Keratinocyte (primary cell): ENCODE data around the gene XIAP. TPM values are rescaled to one million over a fixed set of nuclear protein-coding genes. Genes with fewer than 3 reads are reported as not detected.
A peak's percentile ranks its signal among the peaks of the same experiment; 100 is the strongest.
"Not testable (repeated sequence)": the region's sequence is repeated elsewhere in the genome, so short reads cannot be mapped to it uniquely, and the experiment has no call there.

Experiments used
- DNase-seq: peaks from one replicate; pipeline ENCODE4 v3.0.0-alpha.2; 2011; ENCODE audit warnings: low read depth, missing footprints, low spot score
- FAIRE-seq: peaks from 2 replicates; lab custom pipeline; 2011; peaks lifted over from hg19 to GRCh38; lab: Jason Lieb, UNC
- H2AFZ ChIP-seq: 2 replicates; pipeline ENCODE4 v1.6.0; 2012; ENCODE audit warnings: low read length, control low read depth, inconsistent platforms; ENCODE audit not compliant: control insufficient read depth
- H3K27ac ChIP-seq: 2 replicates; pipeline ENCODE4 v1.5.1; 2011; ENCODE audit warnings: low read length; ENCODE audit not compliant: control insufficient read depth, insufficient read depth
- H3K27me3 ChIP-seq: 3 replicates; pipeline ENCODE4 v1.6.0; 2011; ENCODE audit warnings: low read length; ENCODE audit not compliant: control insufficient read depth, insufficient read depth; ENCODE audit errors: extremely low read depth
- H3K36me3 ChIP-seq, 2 experiments: 2 replicates in 1 of 2; 3 replicates in 1 of 2; pipeline ENCODE4 v1.5.1; 2011; ENCODE audit warnings: low read length in 2 of 2, mild to moderate bottlenecking in 1 of 2; ENCODE audit not compliant: control insufficient read depth in 2 of 2, insufficient read depth in 2 of 2; ENCODE audit errors: extremely low read depth in 1 of 2
- H3K4me1 ChIP-seq: 3 replicates; pipeline ENCODE4 v1.5.1; 2011; ENCODE audit warnings: low read length; ENCODE audit not compliant: control insufficient read depth, insufficient read depth; ENCODE audit errors: extremely low read depth
- H3K4me2 ChIP-seq: 3 replicates; pipeline ENCODE4 v1.6.0; 2011; ENCODE audit warnings: low read depth, low read length; ENCODE audit not compliant: control insufficient read depth, insufficient read depth; ENCODE audit errors: extremely low read depth
- H3K4me3 ChIP-seq, 3 experiments: fragments of 200-600 bp in 1 of 3; sonication (generic) in 1 of 3; 2 replicates in 2 of 3; 3 replicates in 1 of 3; pipeline ENCODE4 v1.5.1; 2011 to 2016; ENCODE audit warnings: low read length in 3 of 3, mild to moderate bottlenecking in 3 of 3, control low read depth in 2 of 3, inconsistent platforms in 1 of 3, low read depth in 1 of 3, mixed read lengths in 1 of 3, mixed run types in 1 of 3, moderate library complexity in 1 of 3; ENCODE audit not compliant: control insufficient read depth in 2 of 3, insufficient read depth in 2 of 3; ENCODE audit errors: extremely low read depth in 1 of 3
- H3K79me2 ChIP-seq: 2 replicates; pipeline ENCODE4 v1.6.0; 2012; ENCODE audit warnings: low read length; ENCODE audit not compliant: control insufficient read depth, insufficient read depth
- H3K9ac ChIP-seq: 3 replicates; pipeline ENCODE4 v1.6.0; 2011; ENCODE audit warnings: low read length; ENCODE audit not compliant: control insufficient read depth, insufficient read depth; ENCODE audit errors: extremely low read depth
- H3K9me1 ChIP-seq: 3 replicates; pipeline ENCODE4 v1.6.0; 2011; ENCODE audit warnings: low read length; ENCODE audit not compliant: control insufficient read depth, insufficient read depth; ENCODE audit errors: extremely low read depth
- H3K9me3 ChIP-seq: 2 replicates; pipeline ENCODE4 v1.5.1; 2012; ENCODE audit warnings: low read depth, low read length; ENCODE audit not compliant: control insufficient read depth
- H4K20me1 ChIP-seq: 3 replicates; pipeline ENCODE4 v1.6.0; 2011; ENCODE audit warnings: low read length; ENCODE audit not compliant: control insufficient read depth, insufficient read depth; ENCODE audit errors: extremely low read depth
- EZH2 ChIP-seq: IDR thresholded peaks from one replicate; pipeline ENCODE4 v1.6.1; 2012; ENCODE audit warnings: inconsistent platforms, mild to moderate bottlenecking, low read length, moderate library complexity
- dilution Hi-C: fragments of 300-500 bp; cut with MboI; formaldehyde crosslinking; loops from one replicate; pipeline ENCODE4 v1.7.0; 2020; ENCODE audit warnings: low sequenced_read_pairs; ENCODE audit not compliant: extremely low pct_ligation_motif_present
- polyA plus RNA-seq, 5 experiments: library from polyadenylated mRNA; depleted of rRNA in 3 of 5; stranded (reverse) in 3 of 5; stranded (forward) in 1 of 5; unstranded in 1 of 5; fragments of >200 nt; gene quantifications; 1 replicate in 1 of 5; 2 replicates in 3 of 5; 3 replicates in 1 of 5; pipeline versions ENCODE4 v1.2.1 to v1.2.3, GENCODE V29; 2011 to 2012; ENCODE audit warnings: missing spikeins in 2 of 5, low read depth in 1 of 5, low replicate concordance in 1 of 5
- TF ChIP-seq, protein P1 (sequence below), 3 experiments: IDR thresholded peaks in 1 of 3; conservative IDR thresholded peaks in 1 of 3; optimal IDR thresholded peaks in 1 of 3; 2 replicates in 2 of 3; 3 replicates in 1 of 3; pipeline versions ENCODE3 to v1.5.1; 2011; ENCODE audit warnings: low read length in 3 of 3, mild to moderate bottlenecking in 3 of 3, moderate library complexity in 2 of 3, control low read depth in 1 of 3, inconsistent platforms in 1 of 3; ENCODE audit not compliant: insufficient read depth in 2 of 3; ENCODE audit errors: extremely low read depth in 1 of 3

XIAP gene
- polyA plus RNA-seq, 1 donor (not counting 4 experiments of a cell fraction or from before 2014, with no cell fraction given) = 18.3 TPM

DNA sequence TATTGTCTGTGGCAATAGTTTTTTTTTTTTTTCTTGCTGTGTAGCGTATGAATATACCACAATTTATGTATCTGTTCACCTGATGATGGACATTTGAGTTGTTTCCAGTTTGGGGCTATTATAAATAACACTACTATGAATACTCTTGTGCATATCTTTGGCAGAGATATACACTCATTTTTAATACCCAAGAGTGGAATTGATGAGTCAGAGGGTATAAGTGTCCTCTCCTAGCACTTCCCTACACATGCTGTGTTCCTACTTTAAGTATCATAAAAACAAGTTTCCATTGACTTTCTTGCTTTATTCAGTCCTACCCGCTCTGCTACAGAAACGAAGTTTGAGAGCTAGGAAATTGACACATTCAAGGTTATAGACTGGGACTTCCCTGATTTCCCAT, 39.8 kb downstream of the XIAP start:
- FAIRE-seq = no peak
- TF ChIP-seq, protein P1, sequence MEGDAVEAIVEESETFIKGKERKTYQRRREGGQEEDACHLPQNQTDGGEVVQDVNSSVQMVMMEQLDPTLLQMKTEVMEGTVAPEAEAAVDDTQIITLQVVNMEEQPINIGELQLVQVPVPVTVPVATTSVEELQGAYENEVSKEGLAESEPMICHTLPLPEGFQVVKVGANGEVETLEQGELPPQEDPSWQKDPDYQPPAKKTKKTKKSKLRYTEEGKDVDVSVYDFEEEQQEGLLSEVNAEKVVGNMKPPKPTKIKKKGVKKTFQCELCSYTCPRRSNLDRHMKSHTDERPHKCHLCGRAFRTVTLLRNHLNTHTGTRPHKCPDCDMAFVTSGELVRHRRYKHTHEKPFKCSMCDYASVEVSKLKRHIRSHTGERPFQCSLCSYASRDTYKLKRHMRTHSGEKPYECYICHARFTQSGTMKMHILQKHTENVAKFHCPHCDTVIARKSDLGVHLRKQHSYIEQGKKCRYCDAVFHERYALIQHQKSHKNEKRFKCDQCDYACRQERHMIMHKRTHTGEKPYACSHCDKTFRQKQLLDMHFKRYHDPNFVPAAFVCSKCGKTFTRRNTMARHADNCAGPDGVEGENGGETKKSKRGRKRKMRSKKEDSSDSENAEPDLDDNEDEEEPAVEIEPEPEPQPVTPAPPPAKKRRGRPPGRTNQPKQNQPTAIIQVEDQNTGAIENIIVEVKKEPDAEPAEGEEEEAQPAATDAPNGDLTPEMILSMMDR (optimal IDR thresholded peaks at IDR 0.05 in 1 of 3, IDR thresholded peaks at IDR 0.05 in 1 of 3, conservative IDR thresholded peaks at IDR 0.05 in 1 of 3; ENCODE audit: extremely low read depth in 1 of 3, insufficient read depth in 2 of 3, low read length in 3 of 3) = no peak
- TF ChIP-seq EZH2 = no peak
- Histone ChIP-seq H3K9me1 (no peaks in the 10 kb centered on the region), H3K79me2 (no peaks in the 10 kb centered on the region), H3K9me3 (no peaks in the 10 kb centered on the region), H2AFZ (no peak overlapping the region), H3K9ac (no peak overlapping the region), H3K4me2 (no peak overlapping the region), H3K36me3 (no peaks in the 10 kb centered on the region), H3K27me3 (no peaks in the 10 kb centered on the region), H3K4me3 (no peak overlapping the region), H3K27ac (no peak overlapping the region), H3K4me1 (no peaks in the 10 kb centered on the region), H4K20me1 (no peaks in the 10 kb centered on the region)
- DNase-seq = no peak
- dilution Hi-C loops = no loop called here

DNA sequence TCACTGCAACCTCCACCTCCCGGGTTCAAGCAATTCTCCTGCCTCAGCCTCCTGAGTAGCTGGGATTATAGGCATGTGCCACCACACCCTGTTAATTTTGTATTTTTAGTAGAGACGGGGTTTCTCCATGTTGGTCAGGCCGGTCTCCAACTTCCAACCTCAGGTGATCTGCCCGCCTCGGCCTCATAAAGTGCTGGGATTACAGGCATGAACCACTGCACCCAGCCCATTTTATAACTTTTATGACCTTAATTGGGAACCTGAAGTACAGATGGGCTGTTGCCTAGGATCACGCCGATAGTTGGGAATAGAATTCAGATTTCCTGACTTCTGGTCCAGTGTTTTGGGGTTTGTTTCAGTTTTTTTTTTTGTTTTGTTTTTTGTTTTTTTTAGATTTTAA, 43.4 kb downstream of the XIAP start:
- H4K20me1 ChIP-seq, H3K27ac ChIP-seq, FAIRE-seq, H3K9me3 ChIP-seq, H2AFZ ChIP-seq, H3K4me2 ChIP-seq, H3K9me1 ChIP-seq, H3K4me3 ChIP-seq, H3K36me3 ChIP-seq, H3K79me2 ChIP-seq, dilution Hi-C loops, DNase-seq, H3K27me3 ChIP-seq, H3K9ac ChIP-seq: not testable (repeated sequence)
- H3K4me1 ChIP-seq = peaks cover 24% of the 10 kb centered on the region

DNA sequence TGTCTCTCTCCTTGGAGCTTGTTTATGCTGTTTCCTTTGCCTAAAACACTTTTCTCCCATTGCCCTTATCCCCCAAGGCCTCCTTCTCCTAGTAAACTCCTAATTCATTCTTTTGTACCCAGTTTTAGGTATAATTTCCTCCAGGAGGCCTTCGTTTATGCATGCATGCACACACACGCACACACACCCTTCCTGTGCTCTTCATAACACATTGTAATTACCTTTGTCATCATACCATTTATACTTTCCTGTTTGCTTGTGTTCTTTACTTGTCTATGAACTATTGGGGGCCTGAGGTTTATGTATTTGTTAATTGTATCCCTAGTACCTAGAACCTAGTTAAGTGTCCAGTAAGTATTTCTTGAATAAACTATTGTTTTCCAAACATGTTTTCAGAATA, 45.5 kb downstream of the XIAP start:
- Histone ChIP-seq H3K9me3 (no peaks in the 10 kb centered on the region), H3K27ac (peak overlapping the region; percentile 84), H2AFZ (no peak overlapping the region), H4K20me1 (no peaks in the 10 kb centered on the region), H3K36me3 (peaks cover 0 to 4% of the 10 kb centered on the region in 2 experiments), H3K9ac (peak overlapping the region; percentile 45), H3K4me1 (peaks cover 24% of the 10 kb centered on the region), H3K4me2 (peak overlapping the region; percentile 53), H3K79me2 (no peaks in the 10 kb centered on the region), H3K27me3 (no peaks in the 10 kb centered on the region), H3K4me3 (peak overlapping the region in 1 of 3 experiments; percentile 24), H3K9me1 (no peaks in the 10 kb centered on the region)
- dilution Hi-C loops = no loop called here
- no peak for DNase-seq
- TF ChIP-seq, protein P1 (optimal IDR thresholded peaks at IDR 0.05 in 1 of 3, IDR thresholded peaks at IDR 0.05 in 1 of 3, conservative IDR thresholded peaks at IDR 0.05 in 1 of 3; ENCODE audit: extremely low read depth in 1 of 3, insufficient read depth in 2 of 3, low read length in 3 of 3) = no peak
- TF ChIP-seq EZH2 = no peak
- FAIRE-seq = peak; percentile 59
